Measurements from ENCODE around the gene KRT3. TPM values are rescaled to one million over a fixed set of nuclear protein-coding genes. Genes with fewer than 3 reads are reported as not detected.

Gene KRT3
- not detected for total RNA-seq

- DNase-seq (ENCODE audit: low spot score in 2 of 2) (no peak), FAIRE-seq (no peak)
These were observed at the start of gene KRT3 for GRCh38 chr12:52795694-52796428. Gene KRT3 (minus strand): TSS chr12:52796117. CDS start chr12:52796042, 75 bp downstream.

GRCh38 chr12:52844386-52844785 lies 48.5 kb upstream of the KRT3 start:
- no peak for FAIRE-seq
- no peak for DNase-seq (ENCODE audit: low spot score in 2 of 2)

- FAIRE-seq, result no peak
- no peak for DNase-seq (ENCODE audit: low spot score in 2 of 2)
These were observed 43.7 kb upstream of the KRT3 start for GRCh38 chr12:52839436-52840105.

- FAIRE-seq, result no peak
- no peak for DNase-seq (ENCODE audit: low spot score in 2 of 2)
These were observed 42.9 kb upstream of the KRT3 start for GRCh38 chr12:52838609-52839435.

GRCh38 chr12:52837781-52838608 lies 42.1 kb upstream of the KRT3 start:
- DNase-seq (ENCODE audit: low spot score in 2 of 2) (no peak), FAIRE-seq (no peak)

- DNase-seq (ENCODE audit: low spot score in 2 of 2) (peak in 1 of 2 donors; percentile 48), FAIRE-seq (no peak)
These were observed 41.5 kb upstream of the KRT3 start for GRCh38 chr12:52837413-52837741.

GRCh38 chr12:52836491-52837412 lies 40.8 kb upstream of the KRT3 start:
- FAIRE-seq, result no peak
- no peak for DNase-seq (ENCODE audit: low spot score in 2 of 2)

- DNase-seq (ENCODE audit: low spot score in 2 of 2), result no peak
- no peak for FAIRE-seq
These were observed 40.1 kb upstream of the KRT3 start for GRCh38 chr12:52836042-52836466.

- FAIRE-seq (no peak), DNase-seq (ENCODE audit: low spot score in 2 of 2) (no peak)
These were observed 39.5 kb upstream of the KRT3 start for GRCh38 chr12:52835271-52836041.

- FAIRE-seq, result no peak
- no peak for DNase-seq (ENCODE audit: low spot score in 2 of 2)
These were observed 38.7 kb upstream of the KRT3 start for GRCh38 chr12:52834727-52835001.

GRCh38 chr12:52833922-52834726 lies 38.2 kb upstream of the KRT3 start, which contains the start of gene KRT79:
Gene KRT79 (minus strand): TSS chr12:52834311. CDS start chr12:52834260, 51 bp downstream.
- no peak for FAIRE-seq
- DNase-seq (ENCODE audit: low spot score in 2 of 2), result no peak

- FAIRE-seq, result no peak
- no peak for DNase-seq (ENCODE audit: low spot score in 2 of 2)
These were observed 37.3 kb upstream of the KRT3 start for GRCh38 chr12:52832985-52833905.

GRCh38 chr12:52832451-52832850 lies 36.5 kb upstream of the KRT3 start:
- FAIRE-seq, result no peak

GRCh38 chr12:52831251-52831650 lies 35.3 kb upstream of the KRT3 start:
- FAIRE-seq (no peak), DNase-seq (ENCODE audit: low spot score in 2 of 2) (no peak)

More at GRCh38 chr12:52832451-52832850, 36.5 kb upstream of the KRT3 start:
- no peak for DNase-seq (ENCODE audit: low spot score in 2 of 2)

GRCh38 chr12:52829986-52830770 lies 34.3 kb upstream of the KRT3 start:
- DNase-seq (ENCODE audit: low spot score in 2 of 2) (no peak), FAIRE-seq (no peak)

GRCh38 chr12:52828591-52829021 lies 32.7 kb upstream of the KRT3 start:
- FAIRE-seq, result no peak

More at GRCh38 chr12:52828591-52829021, 32.7 kb upstream of the KRT3 start:
- DNase-seq (ENCODE audit: low spot score in 2 of 2), result no peak
